DMS114 treated with DMSO at 0.1 percent for 48 hours (cell line): ENCODE measurements around the gene LRFN2.

Source experiments
- DNase-seq: peaks from one replicate; lab custom pipeline; 2025; ENCODE audit not compliant: unreplicated experiment; lab: John Stamatoyannopoulos, UW

LRFN2 gene

GRCh38 chr6:40480678-40481077 is 106.5 kb downstream of the LRFN2 start:
- no peak for DNase-seq

GRCh38 chr6:40479706-40480105 is 107.5 kb downstream of the LRFN2 start:
- DNase-seq = no peak

- no peak for DNase-seq
Observed at GRCh38 chr6:40477246-40478126, 109.7 kb downstream of the LRFN2 start.

GRCh38 chr6:40476673-40477072 is 110.5 kb downstream of the LRFN2 start:
- no peak for DNase-seq

- DNase-seq = no peak
Observed at GRCh38 chr6:40474937-40475336, 112.2 kb downstream of the LRFN2 start.

- DNase-seq = no peak
Observed at GRCh38 chr6:40473026-40473425, 114.1 kb downstream of the LRFN2 start.

GRCh38 chr6:40472353-40472752 is 114.8 kb downstream of the LRFN2 start:
- DNase-seq = no peak

- DNase-seq = no peak
Observed at GRCh38 chr6:40471243-40471642, 115.9 kb downstream of the LRFN2 start.

GRCh38 chr6:40469323-40469722 is 117.8 kb downstream of the LRFN2 start:
- DNase-seq = no peak

GRCh38 chr6:40466986-40467539 is 120.1 kb downstream of the LRFN2 start:
- no peak for DNase-seq

- no peak for DNase-seq
Observed at GRCh38 chr6:40461643-40462042, 125.5 kb downstream of the LRFN2 start.

- DNase-seq = no peak
Observed at GRCh38 chr6:40460380-40460779, 126.8 kb downstream of the LRFN2 start.

GRCh38 chr6:40457261-40457660 is 129.9 kb downstream of the LRFN2 start:
- DNase-seq = no peak

GRCh38 chr6:40456390-40457013 is 130.7 kb downstream of the LRFN2 start:
- DNase-seq = no peak

GRCh38 chr6:40455686-40456389 is 131.3 kb downstream of the LRFN2 start:
- DNase-seq = no peak

- no peak for DNase-seq
Observed at GRCh38 chr6:40450483-40450882, 136.7 kb downstream of the LRFN2 start.

- DNase-seq = no peak
Observed at GRCh38 chr6:40444811-40445210, 142.4 kb downstream of the LRFN2 start.

- DNase-seq = no peak
Observed at GRCh38 chr6:40444312-40444711, 142.9 kb downstream of the LRFN2 start.

GRCh38 chr6:40443842-40444241 is 143.3 kb downstream of the LRFN2 start:
- DNase-seq = no peak

- DNase-seq = no peak
Observed at GRCh38 chr6:40442591-40442990, 144.6 kb downstream of the LRFN2 start.

- no peak for DNase-seq
Observed at GRCh38 chr6:40441150-40441549, 146.0 kb downstream of the LRFN2 start.

GRCh38 chr6:40440053-40440452 is 147.1 kb downstream of the LRFN2 start:
- DNase-seq = no peak
